Stimulated activated CD8-positive, alpha-beta memory T cell treated with anti-CD3 and anti-CD28 coated beads, Interleukin-7, amount 100 ng/mL, for 1 hour (primary cell): ENCODE results near the gene CLOCK.

Source experiments
- DNase-seq, 2 donors: peaks; one replicate each; pipeline ENCODE4 v3.0.0-alpha.2; 2020; ENCODE audit warnings: low read depth in 2 of 2

The CLOCK gene

GRCh38 chr4:55416176-55416575, 130.5 kb downstream of the CLOCK start:
- no peak for DNase-seq

DNA sequence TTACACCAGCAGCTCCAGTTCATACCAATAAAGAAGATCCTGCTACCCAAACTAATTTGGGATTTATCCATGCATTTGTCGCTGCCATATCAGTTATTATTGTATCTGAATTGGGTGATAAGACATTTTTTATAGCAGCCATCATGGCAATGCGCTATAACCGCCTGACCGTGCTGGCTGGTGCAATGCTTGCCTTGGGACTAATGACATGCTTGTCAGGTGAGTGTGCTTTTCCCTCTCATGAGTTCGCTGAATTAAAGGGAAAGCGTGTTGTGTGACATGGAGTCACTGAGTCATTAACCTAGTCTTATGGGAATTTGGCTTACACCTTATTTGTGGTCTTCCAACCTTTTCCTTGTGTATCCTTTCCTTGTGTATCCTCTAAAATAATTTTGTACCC, 135.1 kb downstream of the CLOCK start:
- no peak for DNase-seq

DNA sequence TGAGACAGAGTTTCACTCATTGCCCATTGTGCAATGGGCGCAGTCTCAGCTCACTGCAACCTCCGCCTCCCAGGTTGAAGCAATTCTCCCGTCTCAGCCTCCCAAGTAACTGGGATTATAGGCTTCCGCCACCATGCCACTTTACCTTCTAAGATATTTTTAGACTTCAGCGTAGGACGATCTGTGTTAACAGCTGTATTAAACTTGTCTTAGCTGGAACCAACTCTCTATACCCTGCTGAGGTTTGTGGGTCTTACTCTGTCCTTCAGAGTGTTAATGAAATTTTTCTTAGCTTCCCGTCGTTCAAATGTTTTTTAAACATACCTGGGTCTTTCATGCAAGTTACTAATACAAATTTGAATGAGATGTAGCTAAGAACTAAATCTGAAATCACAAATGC, 136.3 kb downstream of the CLOCK start:
- no peak for DNase-seq

DNA sequence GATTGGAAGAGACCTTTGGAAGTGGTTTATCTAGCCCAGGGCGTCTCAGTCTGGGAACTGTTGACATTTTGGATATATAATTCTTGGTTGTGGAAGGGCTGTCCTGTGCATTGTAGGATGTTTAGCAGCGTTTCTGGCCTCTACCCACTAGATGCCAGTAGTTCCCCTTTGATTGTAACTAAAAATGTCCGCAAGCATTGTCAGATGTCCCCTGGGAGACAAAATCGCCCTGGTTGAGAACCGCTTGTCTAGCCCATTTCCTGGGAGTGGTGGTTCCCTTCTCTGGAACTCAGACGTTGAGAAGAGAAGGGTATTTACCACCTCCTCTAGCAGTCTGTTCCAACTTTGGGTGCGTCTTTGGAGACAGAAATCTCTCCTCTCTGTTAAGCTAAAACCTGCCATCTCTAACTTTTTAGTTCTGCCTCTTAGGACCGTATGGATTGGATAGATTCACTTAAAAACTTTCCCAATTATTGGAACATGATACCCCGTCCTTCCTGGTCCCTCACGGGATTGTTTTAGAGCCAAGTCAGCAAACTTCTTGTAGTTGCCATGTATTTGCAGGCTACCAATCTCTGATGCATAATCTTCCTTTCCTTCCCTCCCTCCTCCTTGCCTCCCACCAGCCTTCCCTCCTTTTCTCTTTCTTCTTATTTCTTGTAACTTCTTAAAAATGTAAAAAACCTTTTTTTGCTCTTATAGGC, 137.1 kb downstream of the CLOCK start:
- DNase-seq: no peak

GRCh38 chr4:55407764-55408163, 138.9 kb downstream of the CLOCK start:
- no peak for DNase-seq

DNA sequence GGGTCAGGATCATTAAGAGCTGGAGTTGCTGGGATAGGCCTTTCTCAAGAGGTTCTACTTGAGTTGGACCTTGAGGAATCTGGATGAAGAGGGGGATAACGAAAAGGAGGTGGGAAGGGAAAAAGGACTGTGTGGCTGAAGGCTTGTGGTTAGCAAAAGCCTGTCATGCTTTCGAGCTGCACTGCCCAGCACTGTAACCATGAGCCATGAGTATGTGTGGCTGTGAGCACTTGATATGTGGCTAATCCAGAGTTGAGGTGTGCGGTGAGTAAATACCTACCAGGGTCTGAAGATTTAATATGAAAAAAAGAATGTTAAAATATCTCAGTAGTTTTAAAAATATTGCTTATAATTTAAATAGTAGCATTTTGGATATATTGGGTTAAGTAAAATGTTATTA, 139.6 kb downstream of the CLOCK start:
- no peak for DNase-seq

DNA sequence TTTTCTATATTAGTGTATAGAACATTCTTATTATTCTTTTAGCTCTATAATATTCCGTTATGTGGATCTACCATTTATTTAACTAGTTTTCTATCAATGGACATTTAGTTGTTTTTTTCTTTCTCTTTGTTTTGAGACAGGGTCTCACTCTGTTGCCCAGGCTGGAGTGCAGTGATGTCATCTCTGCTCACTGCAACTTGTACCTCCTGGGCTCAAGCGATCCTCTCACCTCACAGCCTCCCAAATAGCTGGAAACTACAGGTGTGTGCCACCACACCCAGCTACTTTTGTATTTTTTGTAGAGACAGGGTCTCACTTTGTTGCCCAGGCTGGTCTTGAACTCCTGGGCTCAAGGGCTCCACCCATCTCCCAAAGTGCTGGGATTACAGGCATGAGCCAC, 140.2 kb downstream of the CLOCK start:
- DNase-seq: no peak

DNA sequence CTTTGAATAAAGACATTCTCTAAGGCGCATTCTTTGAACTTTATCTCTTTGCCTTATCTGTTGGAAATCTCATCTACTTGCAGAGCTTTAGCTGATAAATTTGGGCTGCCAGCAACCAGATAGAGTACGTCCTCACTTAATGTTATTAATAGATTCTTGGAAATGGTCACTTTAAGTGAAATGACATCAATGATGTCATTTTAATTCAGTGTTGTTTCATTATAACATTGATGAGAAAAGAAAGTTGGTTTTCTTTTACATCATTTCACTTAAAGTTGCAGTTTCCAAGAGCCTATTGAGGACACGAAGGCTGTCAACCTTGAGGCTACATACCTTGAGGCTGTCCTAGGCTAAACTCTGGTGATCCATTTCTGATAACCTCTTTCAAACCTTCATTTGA, 141.6 kb downstream of the CLOCK start:
- DNase-seq: no peak

GRCh38 chr4:55399581-55399980, 147.1 kb downstream of the CLOCK start:
- DNase-seq: no peak

DNA sequence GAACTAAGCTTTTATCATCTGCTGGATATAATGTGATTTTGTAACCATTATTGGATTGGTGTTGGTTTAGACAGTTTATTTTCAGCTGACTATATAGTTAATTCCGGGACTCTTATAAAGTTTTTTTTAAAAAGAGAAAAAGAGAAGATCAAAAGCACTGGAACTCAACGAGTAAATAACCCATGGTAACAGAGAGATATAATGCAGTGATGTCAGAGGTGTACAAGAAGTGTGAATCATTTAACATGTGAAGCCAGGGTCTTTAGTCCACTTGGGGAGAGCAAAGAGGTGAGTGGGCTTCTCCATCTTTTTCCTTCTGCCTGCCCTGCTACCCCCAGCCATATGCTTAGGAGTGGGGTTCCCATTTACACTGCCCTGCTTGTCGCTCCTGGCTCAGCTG, 147.7 kb downstream of the CLOCK start:
- no peak for DNase-seq

DNA sequence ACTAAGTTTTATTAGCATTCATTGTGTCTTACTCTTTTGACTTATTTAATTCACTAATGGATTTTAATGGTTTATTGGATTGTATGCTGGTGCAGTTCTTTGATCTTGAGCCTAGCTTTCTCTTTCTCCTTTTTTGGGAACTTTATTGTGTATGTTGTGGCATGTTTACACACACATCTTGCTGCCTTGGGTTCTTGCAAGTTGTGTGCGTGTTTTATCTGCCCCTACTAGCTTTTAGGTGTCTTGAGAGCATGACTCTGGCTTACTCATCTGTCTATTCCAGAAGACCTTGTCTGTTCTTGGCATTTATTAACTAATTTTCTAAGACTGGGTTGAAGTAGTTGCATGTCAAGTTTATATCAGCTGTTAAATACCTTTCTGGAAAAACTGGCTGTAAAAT, 148.2 kb downstream of the CLOCK start:
- DNase-seq: no peak

DNA sequence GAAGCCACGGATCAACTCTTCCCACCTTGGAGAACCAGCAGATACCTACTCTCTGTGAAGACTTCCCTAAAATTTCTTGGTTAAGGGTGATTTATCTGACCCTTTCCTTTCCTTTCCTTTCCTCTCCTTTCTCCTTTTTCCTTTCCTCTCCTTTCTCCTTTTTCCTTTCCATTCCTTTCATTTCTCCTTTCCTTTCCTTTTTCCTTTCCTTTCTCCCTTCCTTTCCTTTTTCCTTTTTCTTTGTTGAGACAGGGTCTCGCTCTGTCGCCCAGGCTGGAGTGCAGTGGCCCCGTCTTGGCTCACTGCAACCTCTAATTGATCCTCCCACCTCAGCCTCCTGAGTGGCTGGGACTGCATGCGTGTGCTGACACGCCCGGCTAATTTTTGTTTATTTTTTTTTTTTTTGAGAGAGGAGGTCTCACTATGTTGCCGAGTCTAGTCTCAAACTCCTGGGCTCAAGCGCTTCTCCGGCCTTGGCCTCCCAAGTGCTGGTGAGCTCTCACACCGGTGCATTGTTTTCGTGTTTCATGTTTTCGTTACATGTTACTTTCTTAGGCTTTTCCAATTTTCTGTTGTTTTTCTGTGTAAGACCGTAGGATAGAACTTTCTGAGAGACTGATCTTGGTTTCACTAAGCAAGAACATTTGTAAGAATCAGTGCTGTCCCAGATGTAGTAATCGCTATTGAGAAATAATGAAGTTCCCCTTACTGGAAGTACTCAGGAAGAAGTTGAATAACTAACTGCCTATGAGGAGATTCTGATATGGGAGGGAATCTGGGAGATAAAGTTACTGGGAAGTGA, 149.0 kb downstream of the CLOCK start:
- no peak for DNase-seq

DNA sequence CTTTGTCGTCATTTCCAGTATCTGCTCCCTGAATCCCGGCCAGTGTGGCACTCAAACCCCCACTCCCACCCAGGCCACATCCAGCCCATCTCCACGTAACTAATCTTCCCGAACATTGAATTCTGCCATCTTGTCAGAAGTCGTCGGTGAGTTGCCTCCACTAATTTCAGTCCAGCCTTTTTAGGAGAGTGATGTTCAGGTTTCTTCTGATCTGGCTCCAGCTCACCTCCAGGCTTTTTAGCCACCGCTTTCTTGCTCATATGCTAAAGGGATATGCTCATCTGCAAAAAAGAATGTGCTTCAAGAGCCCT, 149.6 kb downstream of the CLOCK start:
- no peak for DNase-seq

DNA sequence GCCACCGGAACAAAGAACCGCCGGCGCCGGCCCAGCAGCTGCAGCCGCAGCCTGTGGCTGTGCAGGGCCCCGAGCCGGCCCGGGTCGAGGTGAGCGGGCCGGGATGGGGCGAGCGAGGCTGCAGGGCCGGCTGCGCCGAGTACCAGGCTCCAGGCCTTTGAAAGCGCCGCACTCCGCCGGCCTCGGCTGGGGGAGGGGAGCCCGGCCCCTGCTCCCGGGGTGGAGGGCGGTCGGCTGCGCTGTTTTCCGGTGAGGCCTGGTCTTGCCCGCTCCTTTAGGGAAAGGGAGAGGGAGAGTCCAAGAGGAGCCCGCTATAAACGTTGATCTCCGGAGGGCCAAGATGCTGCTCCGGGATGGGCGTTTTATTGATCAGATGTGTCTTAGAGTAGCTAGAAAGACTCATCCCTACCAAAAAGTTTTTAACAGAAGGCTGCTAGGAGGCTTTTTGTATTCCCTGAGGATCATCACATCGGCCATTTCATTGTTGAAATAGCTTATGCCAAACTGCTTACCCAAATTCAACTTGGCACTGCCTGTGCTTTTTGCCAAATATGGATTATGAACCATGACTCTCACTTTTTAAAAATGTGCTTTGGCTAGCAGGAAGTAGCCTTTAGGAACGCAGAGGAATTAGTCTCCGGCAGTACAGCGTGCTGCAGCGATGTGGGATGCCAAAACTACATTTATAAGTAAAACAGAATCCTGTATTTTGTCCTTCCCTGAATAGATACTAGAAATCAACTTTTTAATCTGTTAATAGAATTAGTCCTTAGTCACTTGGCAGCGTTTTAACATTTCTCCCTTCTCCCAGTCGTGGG, 150.2 kb downstream of the CLOCK start:
- no peak for DNase-seq

GRCh38 chr4:55395529-55396307, 151.0 kb downstream of the CLOCK start, which contains the start of gene TMEM165:
Gene TMEM165, plus strand, starts transcription at chr4:55395957. Its CDS starts 233 bp downstream, at chr4:55396190.
- DNase-seq: peak; percentile 73 to 76

DNA sequence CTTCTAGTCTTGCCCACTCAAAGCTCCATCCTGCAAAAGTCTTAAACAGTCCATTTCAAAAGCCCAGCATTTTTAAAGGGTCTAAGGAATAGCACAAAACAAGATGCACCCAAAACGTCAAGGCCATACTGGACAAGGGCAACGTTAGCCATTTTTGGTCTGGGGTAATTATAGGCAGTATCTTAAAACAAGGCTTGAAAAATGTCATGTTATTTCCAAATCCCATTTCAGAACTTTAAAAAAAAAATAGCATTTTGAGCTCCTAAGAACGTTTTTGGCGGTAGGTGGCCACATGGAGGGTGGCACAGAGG, 151.5 kb downstream of the CLOCK start:
- DNase-seq: no peak

DNA sequence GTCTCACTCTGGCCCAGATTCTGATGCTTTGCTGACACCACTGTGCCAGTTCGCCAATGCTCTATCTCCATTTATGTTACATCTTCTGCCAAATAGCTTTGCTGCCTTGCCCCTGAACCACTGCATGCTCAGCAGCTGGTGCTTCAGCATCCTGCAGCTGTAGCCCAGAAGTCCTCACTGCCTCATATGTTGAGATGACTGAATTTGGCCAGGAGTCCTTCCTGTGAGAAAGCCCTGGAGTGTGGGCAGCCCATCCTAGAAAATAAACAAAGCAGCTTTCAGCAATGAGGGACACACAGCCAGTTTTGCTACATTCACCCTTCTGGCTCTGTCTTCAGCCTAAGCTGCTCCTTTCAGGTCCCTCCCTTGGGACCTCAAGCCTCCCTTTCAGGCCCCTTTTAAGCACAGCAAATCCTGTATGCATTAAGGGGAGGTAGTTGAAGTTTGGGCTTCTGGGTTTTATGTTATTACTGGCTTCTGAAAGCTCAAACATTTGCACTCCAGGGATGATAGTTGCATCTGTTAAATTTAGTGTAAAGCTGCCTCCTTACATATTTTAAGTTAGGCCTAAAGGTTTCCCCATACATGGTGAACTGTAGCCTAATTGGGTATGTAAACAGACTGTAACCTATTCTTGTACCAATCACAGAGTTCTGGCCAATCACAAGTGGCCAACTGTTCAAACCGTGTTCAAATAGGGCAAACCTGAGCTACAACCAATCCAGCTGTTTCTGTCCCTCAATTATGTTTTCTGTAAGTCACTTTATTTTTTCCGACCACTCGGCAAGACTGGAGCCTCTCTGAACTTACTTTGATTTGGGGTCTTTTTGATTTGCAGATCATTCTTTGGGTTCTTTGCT, 153.0 kb downstream of the CLOCK start:
- no peak for DNase-seq

DNA sequence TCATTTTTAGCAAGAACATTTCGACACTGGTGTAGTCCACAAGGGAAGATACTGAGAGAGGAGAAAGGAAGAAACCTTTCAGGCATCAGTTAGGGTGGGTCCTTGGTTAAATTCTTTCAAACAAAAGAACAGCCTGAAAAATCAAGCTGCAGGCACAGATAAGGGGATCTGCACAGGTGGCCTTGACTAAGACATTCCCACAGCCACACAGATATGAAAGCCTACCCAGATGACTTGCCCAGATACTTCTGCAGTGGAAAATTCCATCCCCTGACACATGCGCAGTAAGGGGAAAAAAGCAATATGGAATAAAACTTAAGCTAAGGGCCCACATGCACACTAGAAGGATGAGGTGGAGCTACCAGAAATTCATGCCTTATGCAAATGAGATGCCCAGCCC, 159.9 kb downstream of the CLOCK start:
- DNase-seq: no peak

DNA sequence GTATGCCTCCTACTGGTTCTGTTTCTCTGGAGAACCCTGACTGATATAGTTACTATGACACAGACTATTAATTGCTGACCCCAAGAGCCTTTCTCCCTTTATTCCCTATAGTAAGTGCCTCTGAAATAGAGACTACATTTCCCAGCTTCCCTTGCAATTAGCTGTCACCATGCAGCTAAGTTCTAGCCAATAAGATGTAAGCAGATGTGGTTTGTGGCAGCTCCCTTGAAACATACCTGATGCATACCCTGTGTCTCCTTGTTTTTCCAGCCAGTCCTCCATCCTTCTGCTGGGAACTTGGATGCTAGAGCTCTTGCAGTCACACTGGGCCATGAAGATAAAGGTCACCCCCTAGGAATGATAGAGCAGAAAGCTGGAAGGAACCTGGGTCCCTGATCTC, 160.6 kb downstream of the CLOCK start:
- no peak for DNase-seq

DNA sequence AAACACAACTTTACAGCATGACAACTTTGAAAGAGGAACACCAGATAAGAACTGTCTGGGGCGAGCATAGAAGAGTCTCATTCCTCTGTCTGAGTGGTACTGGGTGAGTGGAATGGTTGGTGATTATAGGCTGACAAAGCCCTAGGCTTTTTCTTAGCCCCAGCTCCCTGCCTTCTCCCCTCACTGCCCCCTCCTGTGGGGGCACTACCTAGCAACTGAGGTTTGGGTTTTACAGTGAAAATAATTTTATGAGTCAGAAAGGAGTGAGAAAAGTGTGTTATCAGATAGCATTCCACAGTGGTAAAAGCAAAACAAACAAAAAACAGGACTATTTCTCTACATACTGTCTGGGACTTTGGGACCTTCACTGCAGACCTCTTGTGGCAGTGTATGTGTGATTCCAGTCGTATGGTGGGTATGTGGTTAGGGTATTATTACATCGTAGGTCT, 161.5 kb downstream of the CLOCK start:
- no peak for DNase-seq

- no peak for DNase-seq
These were observed 164.2 kb downstream of the CLOCK start for GRCh38 chr4:55382488-55383003.
